Fibroblast of pulmonary artery (primary cell): ENCODE results near the gene GMDS.

Experiments
- DNase-seq: peaks from one replicate; pipeline ENCODE4 v3.0.0-alpha.2; 2010; ENCODE audit warnings: low read depth
- H3K4me3 ChIP-seq: replicated peaks from 2 replicates; pipeline ENCODE4 v1.5.1; 2011; ENCODE audit warnings: low read depth, mild to moderate bottlenecking, control low read depth, low read length, moderate library complexity
- CTCF ChIP-seq: IDR thresholded peaks from 2 replicates; pipeline ENCODE4 v1.5.1; 2011; ENCODE audit warnings: mild to moderate bottlenecking, control low read depth, low read length, inconsistent platforms; ENCODE audit errors: missing control alignments

Gene GMDS

DNA sequence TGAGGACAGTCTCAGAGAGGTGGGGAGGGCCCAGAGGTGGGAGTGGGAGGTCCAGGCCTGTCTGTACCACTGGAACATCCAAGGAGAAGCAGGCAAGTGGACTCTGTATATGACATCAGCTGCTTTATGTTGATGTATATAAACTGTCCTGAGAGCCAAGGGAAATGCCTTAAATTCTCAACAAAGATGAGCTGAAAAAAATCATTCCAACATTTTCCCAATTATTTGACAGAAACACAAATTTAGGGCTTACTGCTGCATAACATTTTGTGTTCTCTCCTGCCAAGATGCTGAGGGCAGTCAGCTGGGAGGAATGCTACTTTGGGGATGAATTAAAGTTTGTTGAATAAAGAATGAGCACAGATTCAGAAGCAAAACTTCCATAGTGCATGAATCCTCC, 582.9 kb downstream of the GMDS start:
- H3K4me3 ChIP-seq, result no peak overlapping the region
- DNase-seq, result no peak
- no peak for TF ChIP-seq CTCF

- no peak for TF ChIP-seq CTCF
- H3K4me3 ChIP-seq, result no peak overlapping the region
- no peak for DNase-seq
Measured at GRCh38 chr6:1659816-1660215, 585.6 kb downstream of the GMDS start.

GRCh38 chr6:1658212-1659005, 587.0 kb downstream of the GMDS start:
- DNase-seq, result no peak
- H3K4me3 ChIP-seq, result no peak overlapping the region
- TF ChIP-seq CTCF, result no peak

DNA sequence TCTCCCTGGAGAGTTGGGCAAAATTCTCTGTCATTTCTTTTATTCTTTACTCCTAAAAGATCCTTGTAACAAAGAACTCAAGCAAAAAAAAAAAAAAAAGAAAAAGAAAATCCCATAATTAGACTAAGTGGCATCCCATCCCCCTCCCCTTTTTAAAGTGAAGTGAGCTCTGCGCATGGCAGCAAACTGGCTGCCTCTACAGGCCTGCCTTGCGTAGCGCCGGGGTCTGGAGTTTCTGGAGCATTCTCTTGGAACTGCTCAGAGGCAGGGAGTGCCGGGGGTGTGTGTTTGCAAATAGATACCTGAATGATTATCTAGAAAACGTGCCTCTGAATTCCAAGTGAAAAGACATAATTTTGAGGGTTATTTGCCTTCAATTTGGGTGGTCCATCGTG, 587.6 kb downstream of the GMDS start:
- no peak for DNase-seq
- TF ChIP-seq CTCF, result no peak
- H3K4me3 ChIP-seq, result no peak overlapping the region

- no peak for DNase-seq
- no peak overlapping the region for H3K4me3 ChIP-seq
- no peak for TF ChIP-seq CTCF
Measured at GRCh38 chr6:1657116-1657770, 588.2 kb downstream of the GMDS start.

GRCh38 chr6:1654054-1654453, 591.4 kb downstream of the GMDS start:
- no peak for DNase-seq
- H3K4me3 ChIP-seq, result no peak overlapping the region
- TF ChIP-seq CTCF, result no peak

GRCh38 chr6:1652842-1653241, 592.6 kb downstream of the GMDS start:
- no peak overlapping the region for H3K4me3 ChIP-seq
- no peak for TF ChIP-seq CTCF
- no peak for DNase-seq
